Iris pigment epithelial cell (primary cell): ENCODE data around the gene MYO9B.

ENCODE experiments used
- DNase-seq: peaks from one replicate; pipeline ENCODE4 v3.0.0-alpha.2; 2011; ENCODE audit warnings: low read depth

Gene MYO9B

GRCh38 chr19:17114414-17114831 lies 38.8 kb downstream of the MYO9B start:
- DNase-seq: no peak

GRCh38 chr19:17116996-17117702 lies 41.6 kb downstream of the MYO9B start:
- no peak for DNase-seq

DNA sequence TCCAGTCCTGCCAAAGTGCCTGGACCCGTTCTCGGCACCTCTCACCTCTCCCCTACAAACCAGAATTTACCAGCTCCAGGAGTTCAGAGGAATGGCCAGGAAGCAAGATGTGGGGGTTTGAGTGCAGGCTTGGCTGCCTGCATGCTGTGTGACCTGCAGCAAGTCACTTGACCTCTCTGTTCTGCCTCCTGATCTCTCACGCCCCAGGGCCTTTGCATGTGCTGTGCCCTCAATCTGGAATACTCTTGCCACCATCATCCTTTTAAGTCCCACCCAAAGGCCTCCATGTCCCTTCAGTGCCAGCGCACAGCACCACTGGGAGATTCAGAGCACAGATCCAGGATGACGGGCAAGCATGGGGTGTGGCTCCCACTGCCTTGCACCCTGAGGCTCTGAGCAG lies 43.4 kb downstream of the MYO9B start:
- no peak for DNase-seq

DNA sequence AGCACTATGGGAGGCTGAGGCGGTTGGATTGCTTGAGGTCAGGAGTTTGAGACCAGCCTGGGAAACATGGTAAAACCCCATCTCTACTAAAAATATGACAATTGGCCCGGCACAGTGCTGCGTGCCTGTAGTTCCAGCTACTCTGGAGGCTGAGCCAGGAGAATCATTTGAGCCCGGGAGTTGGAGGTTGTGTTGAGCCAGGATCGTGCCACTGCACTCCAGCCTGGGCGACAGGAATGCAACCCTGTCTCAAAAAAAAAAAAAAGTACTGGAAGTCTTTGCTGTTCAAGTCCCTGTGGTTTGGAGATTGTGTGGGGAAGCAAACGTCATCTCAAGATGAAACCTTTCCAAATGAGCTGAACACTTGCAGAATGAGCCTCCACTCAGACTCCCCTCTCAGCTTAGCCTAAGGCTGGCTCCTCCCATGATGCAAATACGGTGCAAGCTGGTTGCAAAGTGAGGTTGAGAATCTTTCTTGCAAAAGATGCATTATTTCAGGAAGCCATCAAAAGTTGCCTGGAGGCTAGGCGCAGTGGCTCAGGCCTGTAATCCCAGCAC lies 46.2 kb downstream of the MYO9B start:
- peak; percentile 42 for DNase-seq

GRCh38 chr19:17123041-17123440 lies 47.5 kb downstream of the MYO9B start:
- no peak for DNase-seq

DNA sequence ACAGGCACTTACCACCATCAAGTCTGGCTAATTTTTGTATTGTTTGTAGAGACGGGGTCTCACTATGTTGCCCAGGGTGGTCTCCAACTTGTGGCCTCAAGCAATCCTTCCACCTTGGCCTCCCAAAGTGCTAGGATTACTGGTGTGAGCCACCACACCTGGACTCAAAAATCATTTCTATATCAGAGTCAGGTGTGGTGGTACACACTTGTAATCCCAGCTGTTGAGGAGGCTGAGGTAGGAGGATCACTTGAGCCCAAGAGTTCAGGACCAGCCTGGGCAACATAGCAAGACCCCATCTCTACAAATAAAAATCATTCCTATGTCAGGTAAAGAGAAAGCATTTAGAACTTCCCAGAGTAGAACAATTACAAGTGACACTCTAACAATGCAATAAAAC lies 48.4 kb downstream of the MYO9B start:
- no peak for DNase-seq

DNA sequence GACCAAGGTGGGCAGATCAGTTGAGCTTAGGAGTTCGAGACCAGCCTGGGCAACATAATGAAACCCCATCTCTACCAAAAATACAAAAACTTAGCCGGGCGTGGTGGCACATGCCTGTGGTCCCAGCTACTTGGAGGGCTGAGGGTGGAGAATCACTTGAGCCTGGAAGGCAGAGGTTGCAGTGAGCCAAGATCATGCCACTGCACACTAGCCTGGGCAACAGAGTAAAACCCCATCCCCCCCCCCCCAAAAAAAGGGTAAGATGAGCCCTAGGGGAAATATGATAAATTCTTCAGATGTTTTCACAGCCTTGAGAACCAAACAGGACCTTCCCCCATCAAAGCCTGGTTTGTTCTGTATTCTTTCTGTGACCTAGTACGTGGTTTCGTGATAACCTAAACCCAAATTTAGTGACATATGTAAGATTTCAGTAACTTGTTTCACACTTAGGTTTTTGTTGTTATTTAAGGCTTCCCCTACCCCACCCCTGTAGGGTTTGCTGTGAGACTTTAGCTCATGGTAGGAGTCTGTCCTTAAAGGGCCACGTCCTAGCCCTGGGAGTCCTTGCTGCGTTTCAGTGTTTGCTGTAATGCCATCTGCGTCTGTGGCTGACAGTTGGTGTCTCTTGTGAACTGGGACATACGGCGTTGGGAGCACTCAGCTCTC lies 49.6 kb downstream of the MYO9B start:
- DNase-seq: peak; percentile 29

DNA sequence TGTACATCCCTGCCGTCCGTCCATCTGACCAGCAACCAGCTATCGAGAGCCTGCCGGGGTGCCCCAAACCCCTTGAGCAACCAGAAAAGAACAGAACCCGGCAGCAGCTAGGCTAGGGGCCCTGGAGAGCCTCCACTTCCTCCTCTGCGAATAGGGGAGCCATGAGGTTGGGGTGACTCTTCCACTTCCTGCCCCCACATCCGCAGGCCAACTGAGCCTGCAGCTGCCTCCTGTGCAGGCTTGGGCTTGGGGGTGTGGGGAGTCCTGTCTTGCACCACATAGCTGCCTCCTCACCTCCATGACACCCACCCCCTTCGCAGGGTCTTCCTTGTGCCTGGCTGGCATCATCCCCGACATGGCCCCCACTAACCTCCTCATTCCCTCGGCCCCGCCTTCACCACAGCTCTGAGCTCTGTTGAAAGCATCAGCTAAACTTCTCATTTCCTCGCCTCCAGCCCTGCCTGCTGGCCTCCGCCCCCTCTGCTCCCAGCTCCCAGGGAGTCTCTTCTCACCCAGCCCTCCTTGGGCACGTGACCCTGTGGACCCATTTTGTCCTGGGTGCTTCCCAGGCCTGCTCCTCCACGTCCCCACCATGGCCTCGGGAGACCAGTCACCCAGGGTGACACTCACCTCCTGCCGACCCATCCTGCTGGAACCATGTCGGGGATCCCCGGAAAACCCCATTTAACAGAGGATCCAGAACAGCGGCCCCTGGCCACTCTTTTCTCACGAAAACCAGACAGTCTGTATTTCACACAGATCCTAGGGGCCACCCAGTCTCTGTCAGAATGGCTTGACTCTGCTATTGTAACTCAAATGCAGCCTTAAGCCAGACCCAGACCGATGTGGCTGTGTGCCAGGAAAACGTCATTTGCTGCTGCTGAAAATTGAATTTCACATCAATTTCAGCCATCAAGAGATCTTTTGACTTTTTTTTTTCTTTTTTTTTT lies 50.4 kb downstream of the MYO9B start:
- peak; percentile 62 for DNase-seq

GRCh38 chr19:17127671-17128070 lies 52.1 kb downstream of the MYO9B start:
- DNase-seq: no peak

DNA sequence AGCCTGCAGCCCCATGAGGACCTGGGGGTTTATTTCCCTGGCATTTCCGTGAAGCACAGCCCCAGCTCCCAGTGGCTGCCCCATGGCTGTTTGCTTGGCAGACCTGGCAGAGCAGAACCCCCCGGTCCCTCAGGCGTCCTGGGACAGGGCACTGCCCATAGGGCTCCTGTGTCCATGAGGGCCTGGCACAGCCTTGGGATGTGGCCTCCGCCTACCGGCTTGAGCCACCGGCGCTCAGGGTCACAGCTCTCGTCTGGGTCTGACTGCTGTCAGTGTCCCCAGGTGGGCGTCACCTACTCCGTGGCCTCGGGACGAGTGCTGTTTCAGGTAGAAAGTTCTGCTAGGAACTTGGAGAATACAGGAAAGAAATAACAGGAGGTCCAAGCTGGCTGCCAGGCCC lies 52.8 kb downstream of the MYO9B start:
- DNase-seq: no peak

- DNase-seq: no peak
These were observed 53.2 kb downstream of the MYO9B start for GRCh38 chr19:17128820-17129219.

DNA sequence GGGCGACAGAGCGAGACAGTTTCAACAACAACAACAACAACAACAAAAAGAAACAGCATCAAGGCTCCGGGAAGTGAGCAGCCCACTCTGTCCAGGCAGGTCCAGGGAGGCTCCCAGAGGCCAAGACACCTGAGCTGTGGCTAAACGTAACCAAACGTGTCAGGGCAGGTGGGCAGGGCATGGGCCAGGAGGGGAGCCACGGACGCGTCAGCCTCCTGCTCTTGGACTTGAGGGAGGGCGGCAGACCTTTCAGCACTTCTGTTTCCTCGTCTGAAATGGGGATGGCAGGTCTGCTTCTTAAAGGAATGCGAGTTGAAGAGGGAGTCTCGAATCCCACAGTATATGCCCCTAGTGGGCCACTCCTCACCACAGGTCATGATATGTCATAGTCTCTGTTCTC lies 53.8 kb downstream of the MYO9B start:
- no peak for DNase-seq

DNA sequence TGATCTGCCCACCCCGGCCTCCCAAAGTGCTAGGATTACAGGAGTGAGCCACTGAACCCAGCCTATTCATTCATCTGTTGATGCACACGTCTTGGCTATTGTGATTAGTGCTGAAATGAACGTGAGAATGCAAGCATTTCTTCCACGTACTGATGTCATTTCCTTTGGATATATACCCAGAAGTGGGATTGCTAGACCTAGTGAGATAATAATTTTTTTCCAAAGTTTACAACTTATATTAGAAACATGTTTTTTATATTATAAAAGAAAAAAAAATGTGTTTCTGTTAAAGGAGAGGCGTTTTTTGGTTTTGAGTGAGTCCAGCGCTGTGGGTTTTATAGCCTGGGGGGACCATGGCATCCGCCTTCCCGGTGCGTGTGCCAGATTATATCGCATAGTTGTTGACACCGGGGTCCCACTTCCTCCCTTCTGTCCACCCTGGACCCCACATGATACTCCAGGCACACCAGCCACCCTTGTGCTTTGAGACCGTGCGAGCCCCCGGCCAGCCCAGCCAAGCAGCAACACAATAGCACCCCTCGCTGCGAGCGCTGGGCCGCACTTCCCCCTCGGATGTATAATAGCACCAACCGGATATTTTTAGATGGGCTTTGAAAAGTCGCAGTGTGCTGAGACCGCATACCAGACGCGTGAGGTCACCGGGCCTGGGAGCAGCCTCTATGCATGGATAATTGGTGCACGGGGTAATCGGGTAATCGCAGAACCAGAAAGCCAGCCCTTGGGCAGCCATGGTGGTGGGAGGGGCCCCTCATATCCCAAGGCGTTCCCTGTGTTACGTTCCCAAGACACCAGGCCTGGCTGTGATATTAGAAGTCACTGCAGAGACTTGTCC lies 59.6 kb downstream of the MYO9B start:
- DNase-seq: peak; percentile 97

- peak; percentile 9 for DNase-seq
These were observed 60.4 kb downstream of the MYO9B start for GRCh38 chr19:17136021-17136420.

GRCh38 chr19:17136617-17137016 lies 61.0 kb downstream of the MYO9B start:
- DNase-seq: no peak

DNA sequence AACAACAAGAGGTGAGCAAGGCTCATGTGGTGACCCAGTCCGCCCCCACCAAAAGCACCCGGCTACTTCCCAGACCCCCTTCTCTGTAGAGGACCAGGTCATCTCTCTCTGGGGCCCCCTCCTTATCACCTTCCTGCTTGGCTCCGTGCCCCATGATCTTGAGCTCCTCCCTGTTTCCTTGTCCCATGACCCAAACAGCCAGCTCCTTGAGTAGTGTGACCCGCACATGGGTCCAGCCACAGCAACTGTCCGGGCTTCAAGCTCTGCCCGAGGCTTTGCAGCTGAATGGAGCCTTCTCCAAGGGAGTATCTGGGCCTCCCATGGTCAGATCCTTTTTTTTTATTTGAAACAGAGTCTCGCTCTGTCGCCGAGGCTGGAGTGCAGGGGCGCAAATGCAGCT lies 61.8 kb downstream of the MYO9B start:
- DNase-seq: no peak

- DNase-seq: peak; percentile 24
These were observed 62.7 kb downstream of the MYO9B start for GRCh38 chr19:17138052-17138846.

DNA sequence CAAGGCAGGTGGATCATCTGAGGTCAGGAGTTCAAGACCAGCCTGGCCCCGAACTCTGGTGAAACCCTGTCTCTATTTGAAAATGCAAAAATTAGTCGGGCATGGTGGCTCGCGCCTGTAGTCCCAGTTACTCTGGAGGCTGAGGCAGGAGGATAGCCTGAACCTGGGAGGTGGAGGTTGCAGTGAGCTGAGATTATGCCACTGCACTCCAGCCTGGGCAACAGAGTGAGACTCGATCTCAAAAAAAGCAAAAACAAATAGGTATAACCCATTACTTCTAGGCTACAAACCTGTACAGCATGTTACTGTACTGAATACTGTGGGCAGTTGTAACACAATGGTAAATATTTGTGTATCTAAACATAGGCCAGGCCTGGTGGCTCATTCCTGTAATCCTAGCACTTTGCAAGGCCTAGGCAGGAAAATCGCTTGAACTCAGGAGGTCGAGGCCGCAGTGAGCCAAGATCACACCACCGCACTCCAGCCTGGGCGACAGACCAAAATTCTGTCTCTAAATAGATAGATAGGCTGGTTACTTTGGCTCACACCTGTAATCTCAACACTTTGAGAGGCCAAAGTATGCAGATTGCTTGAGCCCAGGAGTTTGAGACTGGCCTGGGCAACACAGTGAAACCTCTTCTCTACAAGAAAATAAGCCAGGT lies 63.5 kb downstream of the MYO9B start:
- no peak for DNase-seq

- peak; percentile 40 for DNase-seq
These were observed 69.2 kb downstream of the MYO9B start for GRCh38 chr19:17144771-17145170.
